ENCODE results near the gene EBI3.
"Not testable (repeated sequence)": the region's sequence is repeated elsewhere in the genome, so short reads cannot be mapped to it uniquely, and the experiment has no call there.

Gene EBI3

DNA sequence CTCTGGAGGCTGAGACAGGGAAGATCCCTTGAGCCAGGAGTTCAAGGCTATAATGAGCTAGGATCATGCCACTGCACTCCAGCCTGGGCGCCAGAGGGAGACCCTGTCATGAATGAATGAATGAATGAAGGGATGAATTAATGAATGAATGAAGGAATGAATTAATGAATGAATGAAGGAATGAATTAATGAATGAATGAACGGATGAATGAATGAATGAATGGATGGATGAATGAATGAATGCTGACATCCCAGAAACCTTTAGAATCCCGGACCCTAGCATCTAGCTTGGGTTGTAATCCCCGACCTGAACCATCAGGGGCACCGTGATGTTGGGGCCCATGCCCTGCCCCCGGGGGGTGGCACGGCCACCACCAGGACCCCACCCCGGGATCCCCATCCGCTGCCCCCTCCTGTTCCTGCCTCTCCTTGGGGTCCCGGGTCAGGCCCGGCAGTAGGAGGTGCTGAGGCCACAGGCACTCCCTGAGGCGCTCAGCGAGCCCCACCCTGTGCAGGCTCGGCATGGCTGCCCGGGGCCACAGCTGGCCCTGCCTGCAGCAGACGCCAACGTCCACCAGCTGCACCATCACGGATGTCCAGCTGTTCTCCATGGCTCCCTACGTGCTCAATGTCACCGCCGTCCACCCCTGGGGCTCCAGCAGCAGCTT is 3.4 kb downstream of the EBI3 start:
- in situ Hi-C loops (cut with HindIII; ENCODE audit: low sequenced_read_pairs), result no loop called here

GRCh38 chr19:4233282-4233853 is 4.0 kb downstream of the EBI3 start:
- in situ Hi-C loops (cut with HindIII; ENCODE audit: low sequenced_read_pairs), result no loop called here

DNA sequence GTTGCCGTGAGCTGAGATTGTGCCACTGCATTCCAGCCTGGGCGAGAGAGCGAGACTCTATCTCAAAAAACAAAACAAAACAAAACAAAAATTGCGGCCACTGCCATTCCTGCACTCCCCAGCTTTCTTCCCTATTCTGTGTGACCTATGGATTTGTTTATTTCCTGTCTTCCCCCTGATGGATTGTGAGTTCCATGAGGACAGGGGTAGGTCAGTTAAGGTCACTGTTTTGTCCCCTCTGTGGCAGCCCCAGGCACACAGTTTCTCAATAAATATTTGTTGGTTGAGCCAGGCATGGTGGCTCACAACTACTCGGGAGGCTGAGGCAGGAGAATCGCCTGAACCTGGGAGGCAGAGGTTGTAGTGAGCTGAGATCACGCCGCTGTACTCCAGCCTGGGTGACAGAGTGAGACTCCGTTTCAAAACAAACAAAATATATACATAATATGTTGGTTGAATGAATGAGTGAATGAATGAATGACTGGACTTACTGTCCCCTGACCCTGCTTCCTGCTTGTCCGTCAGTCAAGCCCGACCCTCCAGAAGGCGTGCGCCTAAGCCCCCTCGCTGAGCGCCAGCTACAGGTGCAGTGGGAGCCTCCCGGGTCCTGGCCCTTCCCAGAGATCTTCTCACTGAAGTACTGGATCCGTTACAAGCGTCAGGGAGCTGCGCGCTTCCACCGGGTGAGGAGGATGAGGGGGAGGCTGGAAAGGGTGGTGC is 5.0 kb downstream of the EBI3 start:
- in situ Hi-C loops (cut with HindIII; ENCODE audit: low sequenced_read_pairs), result no loop called here

- in situ Hi-C loops (cut with HindIII; ENCODE audit: low sequenced_read_pairs), result no loop called here
These were observed 5.5 kb downstream of the EBI3 start for GRCh38 chr19:4234862-4235201.

- in situ Hi-C loops (cut with HindIII; ENCODE audit: low sequenced_read_pairs), result not testable (repeated sequence)
These were observed 8.2 kb downstream of the EBI3 start for GRCh38 chr19:4237510-4237909.

GRCh38 chr19:4238831-4239230 is 9.5 kb downstream of the EBI3 start:
- in situ Hi-C loops (cut with HindIII; ENCODE audit: low sequenced_read_pairs), result no loop called here

- in situ Hi-C loops (cut with HindIII; ENCODE audit: low sequenced_read_pairs), result no loop called here
These were observed 12.6 kb downstream of the EBI3 start for GRCh38 chr19:4241824-4242430.

- in situ Hi-C loops (cut with HindIII; ENCODE audit: low sequenced_read_pairs), result not testable (repeated sequence)
These were observed 16.6 kb downstream of the EBI3 start for GRCh38 chr19:4245938-4246337.

DNA sequence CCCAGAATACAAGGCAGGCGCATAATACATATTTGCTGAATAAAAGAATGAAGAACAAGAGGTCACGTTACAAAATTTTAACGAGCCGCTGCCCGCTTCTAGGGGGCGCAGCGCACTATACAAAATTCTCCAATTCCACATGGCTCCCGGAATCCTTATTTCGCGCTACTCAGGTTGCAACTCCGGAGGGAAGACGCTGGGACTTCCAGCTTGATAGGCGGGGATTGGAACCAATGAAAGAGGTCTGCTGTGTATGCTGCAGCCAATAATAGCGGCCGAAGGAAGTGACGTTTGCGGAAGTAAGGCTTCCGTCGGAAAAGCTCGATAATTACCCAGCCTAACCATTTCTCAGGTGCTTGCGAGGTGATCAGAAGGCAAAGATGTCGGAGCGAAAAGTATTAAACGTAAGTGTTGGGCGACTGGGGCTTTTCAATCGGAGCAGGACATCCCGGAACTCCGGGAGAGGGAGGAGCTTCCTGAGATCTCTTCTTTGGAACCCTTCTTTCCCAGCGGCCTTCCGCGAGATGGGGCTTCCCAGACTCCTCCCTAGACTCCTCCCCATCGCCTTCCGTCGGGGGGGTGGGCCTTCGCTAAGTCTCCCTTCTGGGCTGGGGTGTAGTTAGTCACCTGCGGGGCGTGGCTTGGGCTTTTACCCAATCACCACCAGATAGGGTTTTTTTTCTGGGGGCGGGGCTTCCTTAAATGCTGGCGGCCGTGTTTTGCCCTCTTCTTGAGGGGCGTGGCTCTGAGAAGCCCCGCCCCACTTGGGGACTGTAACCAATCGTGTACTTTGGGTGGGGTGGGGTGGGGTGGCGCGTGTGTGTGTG is 17.7 kb downstream of the EBI3 start, which contains the start of gene YJU2:
Gene YJU2, plus strand, starts transcription at position 314 of the 827 bp plus-strand sequence. Its CDS starts 67 bp downstream, at position 381.
- in situ Hi-C loops (cut with HindIII; ENCODE audit: low sequenced_read_pairs), result no loop called here

GRCh38 chr19:4256563-4256962 is 27.2 kb downstream of the EBI3 start:
- in situ Hi-C loops (cut with HindIII; ENCODE audit: low sequenced_read_pairs), result no loop called here

- in situ Hi-C loops (cut with HindIII; ENCODE audit: low sequenced_read_pairs), result no loop called here
These were observed 27.7 kb downstream of the EBI3 start for GRCh38 chr19:4257025-4257424.

- in situ Hi-C loops (cut with HindIII; ENCODE audit: low sequenced_read_pairs), result no loop called here
These were observed 28.9 kb downstream of the EBI3 start for GRCh38 chr19:4258181-4258580.

DNA sequence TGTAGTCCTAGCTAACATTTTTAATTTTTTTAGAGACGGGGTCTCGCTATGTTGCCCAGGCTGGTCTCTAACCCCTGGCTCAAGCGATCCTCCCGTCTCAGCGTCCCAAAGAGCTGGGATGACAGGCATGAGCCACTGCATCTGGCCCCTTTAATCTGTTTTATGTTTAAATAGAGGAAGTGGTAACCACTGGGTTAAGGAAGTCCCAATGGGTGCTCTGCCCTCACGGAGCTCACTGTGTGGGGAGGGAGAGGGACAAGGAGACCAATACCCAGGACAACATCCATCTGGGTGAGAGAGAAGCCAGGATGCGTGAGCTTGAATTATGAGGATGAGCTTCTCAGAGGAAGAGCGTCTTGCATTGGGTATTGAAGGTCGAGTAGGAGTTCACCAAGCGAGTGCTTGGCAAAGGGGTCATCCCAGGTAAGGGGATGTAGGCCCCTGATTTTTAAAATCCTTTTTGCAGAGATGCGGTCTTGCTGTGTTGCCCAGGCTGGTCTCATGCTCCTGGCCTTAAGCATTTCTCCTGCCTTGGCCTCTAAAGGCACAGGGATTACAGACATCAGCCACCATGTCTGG is 31.4 kb downstream of the EBI3 start:
- in situ Hi-C loops (cut with HindIII; ENCODE audit: low sequenced_read_pairs), result no loop called here

GRCh38 chr19:4264812-4265211 is 35.5 kb downstream of the EBI3 start:
- in situ Hi-C loops (cut with HindIII; ENCODE audit: low sequenced_read_pairs), result no loop called here

GRCh38 chr19:4266253-4267000 is 37.1 kb downstream of the EBI3 start:
- in situ Hi-C loops (cut with HindIII; ENCODE audit: low sequenced_read_pairs), result no loop called here

DNA sequence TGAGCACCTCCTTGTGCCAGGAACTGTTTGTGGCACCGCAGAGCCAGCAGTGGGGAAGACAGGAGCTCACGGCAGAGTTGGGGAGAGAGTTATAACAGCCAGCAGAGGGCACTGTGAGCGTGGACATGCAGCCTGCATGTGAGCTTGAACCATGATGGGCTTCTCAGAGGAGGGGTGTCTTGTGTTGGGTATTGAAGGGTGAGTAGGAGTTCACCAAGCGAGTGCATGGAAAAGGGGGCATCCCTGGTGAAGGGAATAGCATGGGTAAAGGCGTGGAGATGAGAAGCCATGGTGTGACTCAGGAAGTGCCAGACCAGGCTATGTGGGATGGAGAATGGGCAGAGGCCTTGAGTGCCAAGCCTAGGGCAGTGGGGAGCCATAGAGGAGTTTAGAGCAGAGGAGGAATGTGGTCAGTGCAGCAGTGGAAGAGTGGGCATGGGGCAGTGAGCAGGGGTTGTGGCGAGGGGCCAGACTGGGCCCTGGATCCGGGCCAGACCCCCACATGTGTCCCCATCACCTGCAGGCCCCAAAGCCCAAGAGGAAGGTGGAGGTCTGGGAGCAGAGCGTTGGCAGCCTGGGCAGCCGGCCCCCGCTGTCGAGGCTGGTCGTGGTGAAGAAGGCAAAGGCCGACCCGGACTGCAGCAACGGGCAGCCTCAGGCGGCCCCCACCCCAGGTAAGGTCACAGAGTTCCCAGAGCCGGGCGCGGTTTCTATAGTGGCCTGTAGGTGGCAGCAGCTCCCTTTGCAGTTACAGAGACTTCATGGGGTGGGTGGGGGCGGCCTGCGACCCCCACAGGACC is 38.0 kb downstream of the EBI3 start:
- in situ Hi-C loops (cut with HindIII; ENCODE audit: low sequenced_read_pairs), result no loop called here

DNA sequence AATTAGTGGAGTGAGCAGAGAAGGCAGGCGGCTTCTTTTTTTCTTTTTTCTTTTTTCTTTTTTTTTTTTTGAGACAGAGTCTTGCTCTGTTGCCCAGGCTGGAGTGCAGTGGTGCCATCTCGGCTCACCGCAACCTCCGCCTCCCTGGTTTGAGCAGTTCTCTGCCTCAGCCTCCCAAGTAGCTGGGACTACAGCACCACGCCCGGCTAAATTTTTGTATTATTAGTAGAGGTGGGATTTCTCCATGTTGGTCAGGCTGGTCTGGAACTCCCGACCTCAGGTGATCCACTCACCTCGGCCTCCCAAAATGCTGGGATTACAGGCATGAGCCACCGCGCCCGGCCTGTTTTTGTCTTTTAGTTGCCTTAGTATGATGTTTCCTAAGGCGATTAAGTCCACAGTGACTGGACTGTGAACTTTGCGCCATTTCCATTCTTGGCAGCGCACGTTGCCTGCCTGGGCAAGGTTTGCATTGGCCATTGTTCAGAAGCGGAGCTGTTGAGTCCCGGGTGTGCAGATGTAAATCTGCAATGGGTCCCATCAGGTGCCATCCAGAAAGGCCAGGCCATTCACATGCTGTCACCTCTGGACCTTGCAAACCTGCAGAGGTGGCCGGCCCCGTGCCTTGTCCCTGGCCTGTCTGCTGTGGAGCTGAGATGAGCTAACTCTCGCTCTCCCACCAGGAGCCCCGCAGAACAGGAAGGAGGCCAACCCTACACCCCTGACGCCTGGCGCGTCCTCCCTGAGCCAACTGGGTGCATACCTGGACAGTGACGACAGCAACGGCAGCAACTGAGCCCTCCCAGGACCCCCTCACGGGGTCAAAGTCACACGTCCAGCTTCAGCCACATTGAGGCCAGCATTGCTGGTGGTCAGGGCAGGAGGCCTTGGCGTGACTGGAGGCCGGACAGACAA is 38.8 kb downstream of the EBI3 start:
- in situ Hi-C loops (cut with HindIII; ENCODE audit: low sequenced_read_pairs), result no loop called here

GRCh38 chr19:4268816-4269430 is 39.6 kb downstream of the EBI3 start:
- in situ Hi-C loops (cut with HindIII; ENCODE audit: low sequenced_read_pairs), result no loop called here
